WI38 (cell line): ENCODE measurements around the gene TMEM88.

ENCODE experiments used
- H3K4me3 ChIP-seq: 2 replicates; pipeline ENCODE4 v1.5.1; 2011; ENCODE audit warnings: low read depth, mild to moderate bottlenecking, control low read depth, low read length
- CTCF ChIP-seq: IDR thresholded peaks from 2 replicates; pipeline ENCODE4 v1.5.1; 2012; ENCODE audit warnings: low read depth, mild to moderate bottlenecking, control low read depth, low read length

The TMEM88 gene

GRCh38 chr17:7816926-7817642, 37.8 kb upstream of the TMEM88 start:
- no peak for TF ChIP-seq CTCF
- no peak overlapping the region for H3K4me3 ChIP-seq

- TF ChIP-seq CTCF = no peak
- H3K4me3 ChIP-seq = no peak overlapping the region
Observed at GRCh38 chr17:7817643-7817964, 37.3 kb upstream of the TMEM88 start.

GRCh38 chr17:7818026-7818425, 36.8 kb upstream of the TMEM88 start:
- H3K4me3 ChIP-seq = no peak overlapping the region
- TF ChIP-seq CTCF = no peak

DNA sequence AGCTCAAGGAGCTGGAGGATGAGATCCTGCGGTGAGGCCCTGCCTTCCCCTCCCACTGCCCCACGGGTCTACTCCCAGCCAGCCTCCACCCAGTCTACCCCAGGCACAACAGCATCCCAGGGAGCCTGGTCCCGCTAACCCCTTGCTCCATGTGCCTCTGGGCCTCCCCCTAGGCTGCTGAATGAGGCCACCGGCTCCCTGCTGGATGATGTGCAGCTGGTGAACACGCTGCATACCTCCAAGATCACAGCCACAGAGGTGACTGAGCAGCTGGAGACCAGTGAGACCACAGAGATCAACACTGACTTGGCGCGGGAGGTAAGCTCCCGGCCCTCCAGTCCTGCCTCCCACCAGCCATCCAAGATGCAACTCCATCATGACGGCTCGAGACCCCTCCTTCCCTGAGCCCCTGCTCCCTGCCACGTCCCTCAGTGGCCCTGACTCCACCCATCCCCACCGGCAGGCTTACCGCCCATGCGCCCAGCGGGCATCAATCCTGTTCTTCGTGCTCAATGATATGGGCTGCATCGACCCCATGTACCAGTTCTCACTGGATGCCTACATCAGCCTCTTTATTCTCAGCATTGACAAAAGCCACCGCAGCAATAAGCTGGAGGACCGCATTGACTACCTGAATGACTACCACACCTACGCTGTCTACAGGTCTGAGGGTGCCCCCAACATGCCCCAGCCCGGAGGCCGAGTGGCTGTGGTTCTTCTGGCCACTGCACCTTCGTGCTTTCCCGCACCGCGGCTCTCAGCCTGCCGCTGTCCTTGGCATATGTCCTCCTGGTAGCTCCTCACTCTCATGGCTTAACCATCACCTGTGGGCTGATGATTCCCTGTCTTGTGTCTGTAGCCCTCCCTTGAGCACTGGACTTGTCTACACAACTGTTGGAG, 35.9 kb upstream of the TMEM88 start:
- no peak for TF ChIP-seq CTCF
- H3K4me3 ChIP-seq = no peak overlapping the region

DNA sequence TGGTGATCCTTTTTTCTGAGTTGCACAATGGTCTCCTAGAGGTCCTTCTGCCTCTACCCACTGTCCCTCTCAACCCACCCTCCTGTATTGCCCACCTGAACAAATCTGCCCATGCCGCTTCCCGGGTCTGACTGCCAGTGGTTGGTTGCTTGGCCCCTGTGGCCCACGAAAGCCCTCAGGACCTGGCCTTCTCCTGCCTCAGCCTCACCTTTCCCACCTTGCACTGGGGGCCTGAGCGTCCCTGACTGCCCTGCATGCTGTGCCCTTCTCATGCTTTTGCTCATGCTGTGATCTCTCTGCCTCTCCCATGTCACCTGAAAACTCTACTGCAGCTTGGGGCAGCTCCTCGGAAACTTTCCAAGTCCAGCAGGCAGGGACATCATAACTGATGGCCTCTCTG, 34.6 kb upstream of the TMEM88 start:
- TF ChIP-seq CTCF = no peak
- no peak overlapping the region for H3K4me3 ChIP-seq

GRCh38 chr17:7822126-7822525, 32.7 kb upstream of the TMEM88 start:
- no peak overlapping the region for H3K4me3 ChIP-seq
- no peak for TF ChIP-seq CTCF

- no peak for TF ChIP-seq CTCF
- H3K4me3 ChIP-seq = no peak overlapping the region
Observed at GRCh38 chr17:7823581-7824001, 31.3 kb upstream of the TMEM88 start.
